ENCODE results near the gene APBB2. TPM values are rescaled to one million over a fixed set of nuclear protein-coding genes. Genes with fewer than 3 reads are reported as not detected.

Gene APBB2
- total and polyA plus RNA-seq, 9 donors = 27.3 to 50.6 (median 36.8) TPM

DNA sequence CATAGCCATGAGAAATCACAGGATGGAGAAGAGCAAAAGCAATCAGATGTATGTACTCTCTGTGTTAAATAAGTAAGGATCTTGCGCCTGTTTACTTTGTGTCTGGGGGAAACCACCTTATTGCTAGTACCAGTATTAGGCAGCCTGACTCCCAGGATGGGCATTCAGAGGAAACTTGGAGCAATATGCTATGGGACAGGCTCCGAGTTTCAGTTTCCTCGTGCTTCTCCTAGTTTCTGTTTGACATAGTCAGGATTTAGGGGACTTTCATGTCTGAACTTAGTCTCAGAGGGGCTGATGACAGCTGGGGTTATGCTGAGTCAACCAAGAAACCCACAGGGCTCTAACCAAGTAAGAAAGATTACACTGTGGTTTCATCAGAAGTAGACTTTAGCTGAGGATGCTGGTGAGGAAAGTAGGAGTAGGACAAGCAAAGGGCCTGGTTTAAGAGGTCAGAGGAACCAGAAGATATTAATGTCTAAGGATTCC is 451.1 kb downstream of the APBB2 start:
- no peak overlapping the region for H3K27ac ChIP-seq (ENCODE audit: low read length)
- 70% methylated on average over 3 of the region's 3 CpGs for WGBS (ENCODE audit: insufficient coverage)
- H3K9me3 ChIP-seq (replicated peaks; ENCODE audit: control insufficient read depth, low read depth, low read length) = no peaks in the 10 kb centered on the region
- no peak overlapping the region for H3K4me3 ChIP-seq (ENCODE audit: low read length)
- DNase-seq = no peak
- H3K4me1 ChIP-seq (ENCODE audit: control insufficient read depth, insufficient read depth, low read length) = no peaks in the 10 kb centered on the region
- H3K36me3 ChIP-seq (ENCODE audit: control insufficient read depth, insufficient read depth, low read length) = no peaks in the 10 kb centered on the region
- H3K27me3 ChIP-seq (ENCODE audit: control insufficient read depth, insufficient read depth, low read length) = no peaks in the 10 kb centered on the region

Other genes with a start within 250 kb of the APBB2 start
- gene UCHL1, start 42.4 kb upstream of the APBB2 start, total RNA-seq = 28.6 TPM
- gene UCHL1, start 42.4 kb upstream of the APBB2 start, polyA plus RNA-seq (ENCODE audit: insufficient read depth in 1 of 8, insufficient read length in 8 of 8, low replicate concordance in 1 of 8) = 10 to 100 TPM; 15.6 to 27.2 (median 21.4) TPM

Measured in muscle of leg (tissue), 11 donors.